GM23248 (cell line): ENCODE data around the gene KIF25. TPM values are rescaled to one million over a fixed set of nuclear protein-coding genes. Genes with fewer than 3 reads are reported as not detected.

ENCODE experiments used
- DNase-seq: peaks from one replicate; pipeline ENCODE4 v3.0.0-alpha.2; 2015
- H2AFZ ChIP-seq: fragments of 200-600 bp; sonication (generic); 2 replicates; pipeline ENCODE4 v1.6.1; 2016; ENCODE audit warnings: antibody characterized with exemption
- H3F3A ChIP-seq: fragments of 200-600 bp; sonication (generic); 2 replicates; pipeline ENCODE4 v1.6.1; 2016; ENCODE audit warnings: mild to moderate bottlenecking, antibody characterized with exemption, mixed run types; ENCODE audit not compliant: insufficient read depth
- H3K27ac ChIP-seq: fragments of 200-600 bp; sonication (generic); 2 replicates; pipeline ENCODE4 v1.5.1; 2016; ENCODE audit warnings: mild to moderate bottlenecking
- H3K27me3 ChIP-seq: fragments of 200-600 bp; sonication (generic); replicated peaks from 2 replicates; pipeline ENCODE4 v1.6.1; 2016; ENCODE audit warnings: mild to moderate bottlenecking; ENCODE audit not compliant: insufficient read depth
- H3K36me3 ChIP-seq: fragments of 200-600 bp; sonication (generic); 2 replicates; pipeline ENCODE4 v1.6.1; 2016; ENCODE audit warnings: low read depth, mild to moderate bottlenecking
- H3K4me1 ChIP-seq: fragments of 200-600 bp; sonication (generic); 2 replicates; pipeline ENCODE4 v1.6.1; 2016; ENCODE audit warnings: mild to moderate bottlenecking; ENCODE audit not compliant: insufficient read depth
- H3K4me2 ChIP-seq: fragments of 200-600 bp; sonication (generic); one replicate; pipeline ENCODE4 v1.6.1; 2016; ENCODE audit warnings: mild to moderate bottlenecking; ENCODE audit not compliant: unreplicated experiment
- H3K4me3 ChIP-seq: fragments of 200-600 bp; sonication (generic); 2 replicates; pipeline ENCODE4 v1.5.1; 2016; ENCODE audit warnings: mild to moderate bottlenecking
- H3K79me2 ChIP-seq: fragments of 200-600 bp; sonication (generic); 2 replicates; pipeline ENCODE4 v1.6.1; 2016; ENCODE audit warnings: mild to moderate bottlenecking; ENCODE audit not compliant: insufficient read depth
- H3K9ac ChIP-seq: fragments of 200-600 bp; sonication (generic); 2 replicates; pipeline ENCODE4 v1.6.1; 2016; ENCODE audit warnings: mild to moderate bottlenecking
- H3K9me2 ChIP-seq: fragments of 200-600 bp; sonication (generic); 2 replicates; pipeline ENCODE4 v1.6.1; 2016; ENCODE audit warnings: mixed run types, mild to moderate bottlenecking, moderate library complexity; ENCODE audit not compliant: insufficient read depth
- H3K9me3 ChIP-seq: fragments of 200-600 bp; sonication (generic); one replicate; pipeline ENCODE4 v1.6.1; 2017; ENCODE audit warnings: low read depth
- H4K20me1 ChIP-seq: fragments of 200-600 bp; sonication (generic); 2 replicates; pipeline ENCODE4 v1.6.0; 2016; ENCODE audit not compliant: insufficient read depth
- EZH2 ChIP-seq: fragments of 200-600 bp; sonication (generic); IDR thresholded peaks from 2 replicates; pipeline ENCODE4 v1.6.1; 2018; ENCODE audit warnings: antibody characterized with exemption, mild to moderate bottlenecking; ENCODE audit not compliant: insufficient read depth, poor library complexity, severe bottlenecking
- EZH2phosphoT487 ChIP-seq: fragments of 200-600 bp; sonication (generic); IDR thresholded peaks from 2 replicates; pipeline ENCODE4 v1.6.1; 2018; ENCODE audit warnings: antibody characterized with exemption, moderate library complexity, mild to moderate bottlenecking, low read depth; ENCODE audit not compliant: insufficient read depth
- WGBS, 2 experiments: methylation state at CpG; one replicate each; pipeline ENCODE4 v1.1.6; 2015 to 2017; ENCODE audit warnings: low lambda C conversion rate in 2 of 2, low coverage in 1 of 2; ENCODE audit errors: missing lambda C conversion rate in 2 of 2; 5-methylcytosine and 5-hydroxymethylcytosine counted together
- in situ Hi-C: fragments of 300-500 bp; cut with MboI; formaldehyde crosslinking; loops from 2 replicates; pipeline ENCODE4 v1.15.0; 2020
- polyA plus RNA-seq: library from polyadenylated mRNA; unstranded; fragments of >200 nt; fragmentation: Nextera tagmentation; extraction: Ambion mirVana; gene quantifications from 2 replicates; pipeline ENCODE4 v1.2.1, GENCODE V29; 2016
- total RNA-seq: library from RNA; depleted of rRNA; stranded (reverse); fragments of >200 nt; shearing (Covaris generic); gene quantifications from 2 replicates; pipeline ENCODE4 v1.2.3, GENCODE V29; 2014

Gene KIF25
- total and polyA plus RNA-seq, 2 experiments from 2014 or later: not detected

GRCh38 chr6:168050881-168051586 is 53.6 kb downstream of the KIF25 start:
- in situ Hi-C loops: no loop called here
- Histone ChIP-seq H4K20me1 (no peaks in the 10 kb centered on the region), H3K4me3 (no peak overlapping the region), H3K27ac (no peak overlapping the region), H2AFZ (no peak overlapping the region), H3K36me3 (no peaks in the 10 kb centered on the region), H3K9me3 (no peaks in the 10 kb centered on the region), H3K79me2 (no peaks in the 10 kb centered on the region), H3K4me2 (no peak overlapping the region), H3K27me3 (no peaks in the 10 kb centered on the region), H3F3A (no peaks in the 10 kb centered on the region), H3K9me2 (no peaks in the 10 kb centered on the region), H3K9ac (no peak overlapping the region), H3K4me1 (no peaks in the 10 kb centered on the region)
- TF ChIP-seq EZH2phosphoT487: no peak
- TF ChIP-seq EZH2: no peak
- no peak for DNase-seq
- WGBS, 2 experiments: 56 to 57% methylated on average over 23 of the region's 23 CpGs

- TF ChIP-seq EZH2: no peak
- no peak for TF ChIP-seq EZH2phosphoT487
- no peak overlapping the region for H3K4me3 ChIP-seq
- no peaks in the 10 kb centered on the region for H3K36me3 ChIP-seq
- H3F3A ChIP-seq: no peaks in the 10 kb centered on the region
- no peaks in the 10 kb centered on the region for H3K9me3 ChIP-seq
- H2AFZ ChIP-seq: no peak overlapping the region
- no peaks in the 10 kb centered on the region for H3K9me2 ChIP-seq
- in situ Hi-C loops: no loop called here
- no peaks in the 10 kb centered on the region for H3K79me2 ChIP-seq
- H3K4me1 ChIP-seq: no peaks in the 10 kb centered on the region
- H4K20me1 ChIP-seq: no peaks in the 10 kb centered on the region
- no peak for DNase-seq
- no peak overlapping the region for H3K27ac ChIP-seq
- H3K4me2 ChIP-seq: no peak overlapping the region
- no peak overlapping the region for H3K9ac ChIP-seq
- WGBS, 2 experiments: 85 to 86% methylated on average over 9 of the region's 9 CpGs
- no peaks in the 10 kb centered on the region for H3K27me3 ChIP-seq
Observed at GRCh38 chr6:168051648-168052047, 54.2 kb downstream of the KIF25 start.

- H4K20me1 ChIP-seq: no peaks in the 10 kb centered on the region
- H3K36me3 ChIP-seq: no peaks in the 10 kb centered on the region
- in situ Hi-C loops: no loop called here
- DNase-seq: no peak
- no peaks in the 10 kb centered on the region for H3K4me1 ChIP-seq
- WGBS, 2 experiments: 87 to 91% methylated on average over 26 of the region's 26 CpGs
- no peak overlapping the region for H2AFZ ChIP-seq
- H3K4me2 ChIP-seq: no peak overlapping the region
- no peaks in the 10 kb centered on the region for H3K9me3 ChIP-seq
- H3F3A ChIP-seq: no peaks in the 10 kb centered on the region
- H3K27me3 ChIP-seq: no peaks in the 10 kb centered on the region
- no peaks in the 10 kb centered on the region for H3K79me2 ChIP-seq
- H3K27ac ChIP-seq: no peak overlapping the region
- H3K9me2 ChIP-seq: no peaks in the 10 kb centered on the region
- H3K9ac ChIP-seq: no peak overlapping the region
- H3K4me3 ChIP-seq: no peak overlapping the region
- TF ChIP-seq EZH2phosphoT487 (no peak), EZH2 (no peak)
Observed at GRCh38 chr6:168052291-168052891, 54.9 kb downstream of the KIF25 start.

GRCh38 chr6:168053086-168053956 is 55.9 kb downstream of the KIF25 start:
- WGBS, 2 experiments: 87 to 88% methylated on average over 37 to 38 of the region's 38 CpGs
- TF ChIP-seq EZH2 (no peak), EZH2phosphoT487 (no peak)
- DNase-seq: no peak

More at GRCh38 chr6:168053086-168053956, 55.9 kb downstream of the KIF25 start:
- H3K9ac ChIP-seq: no peak overlapping the region
- H3K9me3 ChIP-seq: no peaks in the 10 kb centered on the region
- H3K9me2 ChIP-seq: no peaks in the 10 kb centered on the region
- H3K27ac ChIP-seq: no peak overlapping the region
- no peaks in the 10 kb centered on the region for H3K79me2 ChIP-seq
- in situ Hi-C loops: no loop called here
- no peaks in the 10 kb centered on the region for H3K36me3 ChIP-seq
- H3K4me1 ChIP-seq: no peaks in the 10 kb centered on the region
- H4K20me1 ChIP-seq: no peaks in the 10 kb centered on the region
- H3K27me3 ChIP-seq: no peaks in the 10 kb centered on the region
- no peaks in the 10 kb centered on the region for H3F3A ChIP-seq
- no peak overlapping the region for H3K4me2 ChIP-seq
- H3K4me3 ChIP-seq: no peak overlapping the region
- H2AFZ ChIP-seq: no peak overlapping the region
